HCT116 (cell line): ENCODE data around the gene RGMB. TPM values are rescaled to one million over a fixed set of nuclear protein-coding genes. Genes with fewer than 3 reads are reported as not detected.

ENCODE experiments used
- ATAC-seq: fragments of 200-7000 bp; cut with Tn5 transposase; 2 replicates; pipeline ENCODE4 v1.9.1; 2020; ENCODE audit warnings: mild to moderate bottlenecking, moderate library complexity
- BruUV-seq: library from RNA; stranded (reverse); fragments of 400-500 nt; replicated peaks from 2 replicates; lab custom pipeline; 2021; lab: Mats Ljungman, UMichigan
- CTCF ChIA-PET: fragments of 300-600 bp; sonication (Branson Sonifier 250); formaldehyde crosslinking; loops from one replicate; lab custom pipeline; 2021; ENCODE audit warnings: antibody characterized with exemption; lab: Charles Lee
- POLR2A ChIA-PET: fragments of 300-600, 350-600 bp; sonication (Branson Sonifier 250); formaldehyde crosslinking; loops from one replicate; lab custom pipeline; 2021; ENCODE audit warnings: antibody characterized with exemption; lab: Charles Lee
- RAD21 ChIA-PET, 2 experiments: fragments of 300-600 bp; sonication (Branson Sonifier 250); formaldehyde crosslinking; loops; one replicate each; lab custom pipeline; 2023; ENCODE audit warnings: low total read pairs in 2 of 2; ENCODE audit not compliant: uncharacterized antibody in 2 of 2, unreplicated experiment in 2 of 2, low non-redundant PET in 1 of 2; lab: Charles Lee
- DNase-seq: peaks from one replicate; pipeline ENCODE4 v3.0.0-alpha.2; 2010; ENCODE audit warnings: low read depth, low spot score
- H2AFZ ChIP-seq: fragments of 200-600 bp; shearing (Covaris generic), sonication (generic); 2 replicates; pipeline ENCODE4 v1.6.1; 2017; ENCODE audit warnings: low read depth, mixed run types, mixed read lengths, antibody characterized with exemption, low read length; ENCODE audit not compliant: poor library complexity, severe bottlenecking
- H3K27ac ChIP-seq: 2 replicates; pipeline ENCODE4 v1.5.1; 2012; ENCODE audit warnings: low read depth, low read length
- H3K27me3 ChIP-seq: fragments of 200-600 bp; sonication (generic); 2 replicates; pipeline ENCODE4 v1.6.1; 2016; ENCODE audit warnings: mixed run types, low read length, mixed read lengths; ENCODE audit not compliant: insufficient read depth
- H3K36me3 ChIP-seq, 2 experiments: fragments of 200-500 bp in 1 of 2; fragments of 200-600 bp in 1 of 2; sonication (Bioruptor generic) in 1 of 2; sonication (generic) in 1 of 2; 2 replicates each; pipeline versions ENCODE4 v1.5.1 to v1.6.1; 2014 to 2016; ENCODE audit warnings: low read length in 2 of 2, inconsistent platforms in 1 of 2, mixed read lengths in 1 of 2, mixed run types in 1 of 2; ENCODE audit not compliant: insufficient read depth in 2 of 2, control insufficient read depth in 1 of 2
- H3K4me1 ChIP-seq, 2 experiments: fragments of 200-600 bp in 1 of 2; sonication (generic) in 1 of 2; 2 replicates each; pipeline versions ENCODE4 v1.5.1 to v1.6.1; 2012 to 2017; ENCODE audit warnings: low read length in 2 of 2, inconsistent platforms in 1 of 2, mild to moderate bottlenecking in 1 of 2, mixed read lengths in 1 of 2, mixed run types in 1 of 2, moderate library complexity in 1 of 2; ENCODE audit not compliant: insufficient read depth in 2 of 2, control insufficient read depth in 1 of 2
- H3K4me2 ChIP-seq: fragments of 200-600 bp; sonication (generic); 2 replicates; pipeline ENCODE4 v1.6.1; 2017; ENCODE audit warnings: mixed run types, low read length, mixed read lengths
- H3K4me3 ChIP-seq, 2 experiments: fragments of 200-600 bp in 1 of 2; sonication (generic) in 1 of 2; replicated peaks in 1 of 2; 2 replicates each; pipeline ENCODE4 v1.5.1; 2011 to 2016; ENCODE audit warnings: low read length in 2 of 2, control low read depth in 1 of 2, low read depth in 1 of 2, mild to moderate bottlenecking in 1 of 2, mixed read lengths in 1 of 2, mixed run types in 1 of 2
- H3K79me2 ChIP-seq: fragments of 200-600 bp; sonication (generic); 2 replicates; pipeline ENCODE4 v1.6.1; 2017; ENCODE audit warnings: mild to moderate bottlenecking, mixed run types, low read length, moderate library complexity, mixed read lengths; ENCODE audit not compliant: insufficient read depth
- H3K9ac ChIP-seq: fragments of 200-600 bp; sonication (generic); 2 replicates; pipeline ENCODE4 v1.6.1; 2016; ENCODE audit warnings: low read length, mixed read lengths
- H3K9me2 ChIP-seq: fragments of 200-600 bp; sonication (generic), shearing (Covaris generic); 2 replicates; pipeline ENCODE4 v1.6.1; 2017; ENCODE audit warnings: mixed run types, mild to moderate bottlenecking, moderate library complexity; ENCODE audit not compliant: insufficient read depth
- H3K9me3 ChIP-seq, 2 experiments: fragments of 200-500 bp in 1 of 2; fragments of 200-600 bp in 1 of 2; sonication (Bioruptor generic) in 1 of 2; sonication (generic) in 1 of 2; 2 replicates each; pipeline ENCODE4 v1.6.1; 2014 to 2017; ENCODE audit warnings: low read length in 2 of 2, mixed read lengths in 2 of 2, inconsistent platforms in 1 of 2, low read depth in 1 of 2, mild to moderate bottlenecking in 1 of 2, mixed run types in 1 of 2, moderate library complexity in 1 of 2; ENCODE audit not compliant: control insufficient read depth in 1 of 2, insufficient read depth in 1 of 2
- H4K20me1 ChIP-seq: fragments of 200-600 bp; sonication (generic), shearing (Covaris generic); 2 replicates; pipeline ENCODE4 v1.6.1; 2017; ENCODE audit warnings: mixed run types, mild to moderate bottlenecking, moderate library complexity; ENCODE audit not compliant: insufficient read depth
- CBX3 ChIP-seq: IDR thresholded peaks from 2 replicates; pipeline ENCODE4 v1.6.1; 2012; ENCODE audit warnings: low read depth
- CEBPB ChIP-seq: IDR thresholded peaks from 2 replicates; pipeline ENCODE4 v1.6.1; 2012; ENCODE audit warnings: low read depth
- EGR1 ChIP-seq: IDR thresholded peaks from 2 replicates; pipeline ENCODE4 v1.6.1; 2012; ENCODE audit warnings: low read depth
- FOSL1 ChIP-seq: IDR thresholded peaks from 2 replicates; pipeline ENCODE4 v1.6.1; 2012; ENCODE audit warnings: low read depth
- JUND ChIP-seq: IDR thresholded peaks from 2 replicates; pipeline ENCODE4 v1.6.1; 2012
- SRF ChIP-seq: IDR thresholded peaks from 2 replicates; pipeline ENCODE4 v1.6.1; 2012; ENCODE audit warnings: low read depth
- ZFX ChIP-seq: fragments of 450-650 bp; IDR thresholded peaks from 2 replicates; pipeline ENCODE4 v1.6.1; 2017
- intact Hi-C: fragments of 100-400 bp; cut with micrococcal nuclease; formaldehyde crosslinking; loops from 2 replicates; pipeline ENCODE4 v1.10.0; 2022
- total RNA-seq: library from RNA; stranded (reverse); gene quantifications from one replicate; pipeline ENCODE4 v1.2.1, GENCODE V29; 2021; ENCODE audit not compliant: unreplicated experiment
- TF ChIP-seq, protein P1 (sequence below), 3 experiments: fragments of 200-600 bp in 1 of 3; sonication (generic) in 1 of 3; IDR thresholded peaks in 2 of 3; conservative IDR thresholded peaks in 1 of 3; 2 replicates each; pipeline ENCODE4 v1.5.1; 2012 to 2017; ENCODE audit warnings: low read depth in 2 of 3, low read length in 2 of 3, antibody characterized with exemption in 1 of 3, borderline replicate concordance in 1 of 3, control low read depth in 1 of 3, mild to moderate bottlenecking in 1 of 3, mixed read lengths in 1 of 3, mixed run types in 1 of 3, moderate library complexity in 1 of 3; ENCODE audit not compliant: insufficient read depth in 1 of 3
- TF ChIP-seq, protein P2 (sequence below): IDR thresholded peaks from 2 replicates; pipeline ENCODE4 v1.6.1; 2012
- TF ChIP-seq, protein P3 (sequence below): IDR thresholded peaks from 2 replicates; pipeline ENCODE4 v1.6.1; 2011; ENCODE audit warnings: mild to moderate bottlenecking, low read length, moderate library complexity; ENCODE audit not compliant: insufficient replicate concordance; ENCODE audit errors: extremely low read depth

RGMB gene
- total RNA-seq, 1 experiment from 2014 or later = 18.3 TPM

DNA sequence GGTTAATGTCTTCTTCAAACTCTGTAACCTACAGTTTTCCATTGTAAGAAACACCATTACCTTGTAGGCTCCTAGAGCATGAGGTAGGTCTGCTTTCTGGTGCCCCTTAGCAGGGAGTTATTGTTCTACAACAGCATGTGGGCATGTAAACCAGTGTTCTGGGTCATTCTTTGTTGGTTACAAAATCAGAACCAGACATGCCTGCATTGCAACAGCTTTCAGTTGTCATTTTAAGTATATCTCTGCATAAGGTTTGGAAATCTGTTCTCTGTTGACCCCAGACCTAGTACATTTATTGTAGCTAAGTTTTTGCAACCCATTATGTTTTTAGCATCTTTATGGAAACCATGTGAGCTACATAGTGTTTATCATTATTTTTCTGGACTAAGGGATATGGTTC, 10.9 kb downstream of the RGMB start:
- Histone ChIP-seq H3K36me3 (peaks cover 0 to 11% of the 10 kb centered on the region in 2 experiments; a peak in 2 of 4 replicates), H3K9me2 (no peaks in the 10 kb centered on the region), H3K9ac (no peak overlapping the region), H4K20me1 (no peaks in the 10 kb centered on the region), H3K27ac (no peak overlapping the region), H3K4me1 (no peaks in the 10 kb centered on the region), H3K4me2 (no peak overlapping the region), H3K27me3 (no peaks in the 10 kb centered on the region), H2AFZ (no peak overlapping the region), H3K79me2 (peaks cover 95% of the 10 kb centered on the region), H3K9me3 (no peaks in the 10 kb centered on the region), H3K4me3 (no peak overlapping the region)
- ATAC-seq (no peak), DNase-seq (no peak)
- ChIA-PET CTCF (no interaction called here), RAD21 (no interaction called here), POLR2A (no interaction called here)
- intact Hi-C loops = no loop called here
- no TSS peak for BruUV-seq
- no peak for TF ChIP-seq ZFX
- TF ChIP-seq EGR1 = no peak
- TF ChIP-seq CBX3 = no peak
- no peak for TF ChIP-seq JUND
- TF ChIP-seq, protein P1, sequence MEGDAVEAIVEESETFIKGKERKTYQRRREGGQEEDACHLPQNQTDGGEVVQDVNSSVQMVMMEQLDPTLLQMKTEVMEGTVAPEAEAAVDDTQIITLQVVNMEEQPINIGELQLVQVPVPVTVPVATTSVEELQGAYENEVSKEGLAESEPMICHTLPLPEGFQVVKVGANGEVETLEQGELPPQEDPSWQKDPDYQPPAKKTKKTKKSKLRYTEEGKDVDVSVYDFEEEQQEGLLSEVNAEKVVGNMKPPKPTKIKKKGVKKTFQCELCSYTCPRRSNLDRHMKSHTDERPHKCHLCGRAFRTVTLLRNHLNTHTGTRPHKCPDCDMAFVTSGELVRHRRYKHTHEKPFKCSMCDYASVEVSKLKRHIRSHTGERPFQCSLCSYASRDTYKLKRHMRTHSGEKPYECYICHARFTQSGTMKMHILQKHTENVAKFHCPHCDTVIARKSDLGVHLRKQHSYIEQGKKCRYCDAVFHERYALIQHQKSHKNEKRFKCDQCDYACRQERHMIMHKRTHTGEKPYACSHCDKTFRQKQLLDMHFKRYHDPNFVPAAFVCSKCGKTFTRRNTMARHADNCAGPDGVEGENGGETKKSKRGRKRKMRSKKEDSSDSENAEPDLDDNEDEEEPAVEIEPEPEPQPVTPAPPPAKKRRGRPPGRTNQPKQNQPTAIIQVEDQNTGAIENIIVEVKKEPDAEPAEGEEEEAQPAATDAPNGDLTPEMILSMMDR (IDR thresholded peaks at IDR 0.05 in 2 of 3, conservative IDR thresholded peaks at IDR 0.05 in 1 of 3; ENCODE audit: borderline replicate concordance in 1 of 3, insufficient read depth in 1 of 3, low read depth in 2 of 3, low read length in 2 of 3) = no peak
- no peak for TF ChIP-seq FOSL1
- no peak for TF ChIP-seq SRF
- no peak for TF ChIP-seq CEBPB
- TF ChIP-seq, protein P2, sequence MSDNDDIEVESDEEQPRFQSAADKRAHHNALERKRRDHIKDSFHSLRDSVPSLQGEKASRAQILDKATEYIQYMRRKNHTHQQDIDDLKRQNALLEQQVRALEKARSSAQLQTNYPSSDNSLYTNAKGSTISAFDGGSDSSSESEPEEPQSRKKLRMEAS = no peak
- TF ChIP-seq, protein P3, sequence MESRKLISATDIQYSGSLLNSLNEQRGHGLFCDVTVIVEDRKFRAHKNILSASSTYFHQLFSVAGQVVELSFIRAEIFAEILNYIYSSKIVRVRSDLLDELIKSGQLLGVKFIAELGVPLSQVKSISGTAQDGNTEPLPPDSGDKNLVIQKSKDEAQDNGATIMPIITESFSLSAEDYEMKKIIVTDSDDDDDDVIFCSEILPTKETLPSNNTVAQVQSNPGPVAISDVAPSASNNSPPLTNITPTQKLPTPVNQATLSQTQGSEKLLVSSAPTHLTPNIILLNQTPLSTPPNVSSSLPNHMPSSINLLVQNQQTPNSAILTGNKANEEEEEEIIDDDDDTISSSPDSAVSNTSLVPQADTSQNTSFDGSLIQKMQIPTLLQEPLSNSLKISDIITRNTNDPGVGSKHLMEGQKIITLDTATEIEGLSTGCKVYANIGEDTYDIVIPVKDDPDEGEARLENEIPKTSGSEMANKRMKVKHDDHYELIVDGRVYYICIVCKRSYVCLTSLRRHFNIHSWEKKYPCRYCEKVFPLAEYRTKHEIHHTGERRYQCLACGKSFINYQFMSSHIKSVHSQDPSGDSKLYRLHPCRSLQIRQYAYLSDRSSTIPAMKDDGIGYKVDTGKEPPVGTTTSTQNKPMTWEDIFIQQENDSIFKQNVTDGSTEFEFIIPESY = no peak
